NCI-H187 treated with DMSO at 0.1 percent for 48 hours (cell line): ENCODE measurements around the gene MRPL10.

Source experiments
- DNase-seq: peaks from one replicate; lab custom pipeline; 2025; lab: John Stamatoyannopoulos, UW

MRPL10 gene

GRCh38 chr17:47812146-47812920, 19.0 kb downstream of the MRPL10 start:
- DNase-seq = no peak

GRCh38 chr17:47811709-47812108, 19.6 kb downstream of the MRPL10 start:
- no peak for DNase-seq

- DNase-seq = no peak
These were observed 20.3 kb downstream of the MRPL10 start for GRCh38 chr17:47810901-47811635.

GRCh38 chr17:47810200-47810821, 21.0 kb downstream of the MRPL10 start:
- DNase-seq = no peak

- DNase-seq = no peak
These were observed 22.4 kb downstream of the MRPL10 start for GRCh38 chr17:47808830-47809480.

- no peak for DNase-seq
These were observed 23.1 kb downstream of the MRPL10 start for GRCh38 chr17:47808036-47808829.

- no peak for DNase-seq
These were observed 23.9 kb downstream of the MRPL10 start for GRCh38 chr17:47807421-47807820.

GRCh38 chr17:47806913-47807255, 24.5 kb downstream of the MRPL10 start:
- DNase-seq = no peak

- DNase-seq = no peak
These were observed 25.1 kb downstream of the MRPL10 start for GRCh38 chr17:47806026-47806912.

GRCh38 chr17:47804461-47804860, 26.9 kb downstream of the MRPL10 start:
- DNase-seq = no peak

- DNase-seq = no peak
These were observed 27.6 kb downstream of the MRPL10 start for GRCh38 chr17:47803751-47804150.

GRCh38 chr17:47803201-47803600, 28.1 kb downstream of the MRPL10 start:
- DNase-seq = no peak

- peak; percentile 63 for DNase-seq
These were observed 28.9 kb downstream of the MRPL10 start for GRCh38 chr17:47802341-47803022.

GRCh38 chr17:47801906-47802305, 29.4 kb downstream of the MRPL10 start:
- no peak for DNase-seq

- DNase-seq = no peak
These were observed 30.1 kb downstream of the MRPL10 start for GRCh38 chr17:47801176-47801765.

- no peak for DNase-seq
These were observed 30.7 kb downstream of the MRPL10 start for GRCh38 chr17:47800686-47801085.

GRCh38 chr17:47797797-47798196, 33.5 kb downstream of the MRPL10 start:
- DNase-seq = no peak

- no peak for DNase-seq
These were observed 38.4 kb downstream of the MRPL10 start for GRCh38 chr17:47792979-47793378.

- no peak for DNase-seq
These were observed 38.9 kb downstream of the MRPL10 start for GRCh38 chr17:47792457-47792856.

GRCh38 chr17:47791025-47791424, 40.3 kb downstream of the MRPL10 start:
- DNase-seq = no peak
